Osteocyte (in vitro differentiated cells): ENCODE data around the gene VPS4B. TPM values are rescaled to one million over a fixed set of nuclear protein-coding genes. Genes with fewer than 3 reads are reported as not detected.

Experiments used
- DNase-seq: peaks from one replicate; pipeline ENCODE4 v3.0.0; 2021; ENCODE audit warnings: mixed read lengths; ENCODE audit not compliant: unreplicated experiment; ENCODE audit errors: extremely low spot score
- H3K27ac Mint-ChIP-seq: one replicate; pipeline ENCODE4 v1.8.0; 2021; ENCODE audit warnings: mild to moderate bottlenecking, mixed read lengths; ENCODE audit not compliant: unreplicated experiment
- H3K27me3 Mint-ChIP-seq: one replicate; pipeline ENCODE4 v1.8.0; 2021; ENCODE audit warnings: mixed read lengths; ENCODE audit not compliant: unreplicated experiment
- H3K36me3 Mint-ChIP-seq: one replicate; pipeline ENCODE4 v1.8.0; 2021; ENCODE audit warnings: mixed read lengths; ENCODE audit not compliant: unreplicated experiment
- H3K4me1 Mint-ChIP-seq: one replicate; pipeline ENCODE4 v1.8.0; 2021; ENCODE audit warnings: mixed read lengths; ENCODE audit not compliant: unreplicated experiment
- H3K4me3 Mint-ChIP-seq: one replicate; pipeline ENCODE4 v1.8.0; 2021; ENCODE audit warnings: mild to moderate bottlenecking, moderate library complexity, mixed read lengths; ENCODE audit not compliant: unreplicated experiment
- H3K9me3 Mint-ChIP-seq: one replicate; pipeline ENCODE4 v1.8.0; 2021; ENCODE audit warnings: mixed read lengths; ENCODE audit not compliant: unreplicated experiment
- CTCF ChIP-seq: fragments of 200-600 bp; sonication (generic); IDR thresholded peaks from 2 replicates; pipeline ENCODE4 v1.5.0; 2021; ENCODE audit warnings: antibody characterized with exemption, mild to moderate bottlenecking, moderate library complexity
- total RNA-seq: library from RNA; stranded (reverse); gene quantifications from 2 replicates; pipeline ENCODE4 v1.2.1, GENCODE V29; 2021

VPS4B gene
- total RNA-seq, 1 donor from 2014 or later = 59.1 TPM

GRCh38 chr18:63407734-63408133 is 14.5 kb downstream of the VPS4B start:
- no peak for TF ChIP-seq CTCF
- no peaks in the 10 kb centered on the region for H3K9me3 Mint-ChIP-seq
- H3K36me3 Mint-ChIP-seq = peaks cover 43% of the 10 kb centered on the region
- no peak for DNase-seq
- H3K27me3 Mint-ChIP-seq = no peaks in the 10 kb centered on the region
- H3K4me3 Mint-ChIP-seq = no peak overlapping the region
- H3K4me1 Mint-ChIP-seq = peaks cover 3% of the 10 kb centered on the region
- H3K27ac Mint-ChIP-seq = no peak overlapping the region

GRCh38 chr18:63405986-63406385 is 16.3 kb downstream of the VPS4B start:
- H3K9me3 Mint-ChIP-seq = no peaks in the 10 kb centered on the region
- no peak overlapping the region for H3K4me3 Mint-ChIP-seq
- H3K36me3 Mint-ChIP-seq = peaks cover 45% of the 10 kb centered on the region
- DNase-seq = no peak
- no peak for TF ChIP-seq CTCF
- H3K4me1 Mint-ChIP-seq = peaks cover 3% of the 10 kb centered on the region
- H3K27me3 Mint-ChIP-seq = no peaks in the 10 kb centered on the region
- H3K27ac Mint-ChIP-seq = no peak overlapping the region

GRCh38 chr18:63402246-63403162 is 19.8 kb downstream of the VPS4B start:
- DNase-seq = no peak
- no peak for TF ChIP-seq CTCF
- Mint-ChIP-seq H3K27ac (no peak overlapping the region), H3K4me3 (no peak overlapping the region), H3K4me1 (peaks cover 3% of the 10 kb centered on the region), H3K36me3 (peaks cover 51% of the 10 kb centered on the region), H3K27me3 (no peaks in the 10 kb centered on the region), H3K9me3 (no peaks in the 10 kb centered on the region)

- no peak overlapping the region for H3K27ac Mint-ChIP-seq
- no peaks in the 10 kb centered on the region for H3K9me3 Mint-ChIP-seq
- no peaks in the 10 kb centered on the region for H3K27me3 Mint-ChIP-seq
- no peak for TF ChIP-seq CTCF
- H3K36me3 Mint-ChIP-seq = peaks cover 44% of the 10 kb centered on the region
- H3K4me3 Mint-ChIP-seq = no peak overlapping the region
- DNase-seq = no peak
- H3K4me1 Mint-ChIP-seq = peaks cover 3% of the 10 kb centered on the region
These were observed 23.0 kb downstream of the VPS4B start for GRCh38 chr18:63399300-63399699.

GRCh38 chr18:63397349-63397748 is 24.9 kb downstream of the VPS4B start:
- H3K4me1 Mint-ChIP-seq = no peaks in the 10 kb centered on the region

More at GRCh38 chr18:63397349-63397748, 24.9 kb downstream of the VPS4B start:
- Mint-ChIP-seq H3K4me3 (no peak overlapping the region), H3K36me3 (peaks cover 42% of the 10 kb centered on the region), H3K9me3 (no peaks in the 10 kb centered on the region), H3K27ac (no peak overlapping the region), H3K27me3 (no peaks in the 10 kb centered on the region)
- no peak for DNase-seq
- TF ChIP-seq CTCF = no peak
